HG03442 (cell line): ENCODE measurements around the gene RSPO4.

Experiments
- ATAC-seq: cut with Tn5 transposase; IDR thresholded peaks from one replicate; pipeline ENCODE4 v1.9.1; 2021; ENCODE audit warnings: mild to moderate bottlenecking, moderate library complexity; ENCODE audit not compliant: unreplicated experiment

Gene RSPO4

GRCh38 chr20:911882-912600 is 90.1 kb downstream of the RSPO4 start:
- no peak for ATAC-seq

GRCh38 chr20:910870-911770 is 91.0 kb downstream of the RSPO4 start:
- no peak for ATAC-seq

GRCh38 chr20:910132-910869 is 91.8 kb downstream of the RSPO4 start:
- no peak for ATAC-seq

- no peak for ATAC-seq
Measured at GRCh38 chr20:909641-910040, 92.5 kb downstream of the RSPO4 start.
